GM13976 (cell line): ENCODE data around the gene HBM.
"Not testable (repeated sequence)": the region's sequence is repeated elsewhere in the genome, so short reads cannot be mapped to it uniquely, and the experiment has no call there.

Source experiments
- DNase-seq: peaks from one replicate; pipeline ENCODE4 v3.0.0; 2012; ENCODE audit warnings: low spot score
- in situ Hi-C: fragments of 300-500 bp; cut with MboI; formaldehyde crosslinking; loops from one replicate; pipeline ENCODE4 v1.12.0; 2022; ENCODE audit warnings: low sequenced_read_pairs, mixed read lengths, inconsistent platforms; ENCODE audit not compliant: unreplicated experiment
- TF ChIP-seq, protein P1 (sequence below): IDR thresholded peaks from 2 replicates; pipeline ENCODE4 v1.5.1; 2012; ENCODE audit warnings: borderline replicate concordance, mild to moderate bottlenecking; ENCODE audit not compliant: insufficient read depth; ENCODE audit errors: extremely low read depth, missing control alignments, control extremely low read depth

HBM gene

DNA sequence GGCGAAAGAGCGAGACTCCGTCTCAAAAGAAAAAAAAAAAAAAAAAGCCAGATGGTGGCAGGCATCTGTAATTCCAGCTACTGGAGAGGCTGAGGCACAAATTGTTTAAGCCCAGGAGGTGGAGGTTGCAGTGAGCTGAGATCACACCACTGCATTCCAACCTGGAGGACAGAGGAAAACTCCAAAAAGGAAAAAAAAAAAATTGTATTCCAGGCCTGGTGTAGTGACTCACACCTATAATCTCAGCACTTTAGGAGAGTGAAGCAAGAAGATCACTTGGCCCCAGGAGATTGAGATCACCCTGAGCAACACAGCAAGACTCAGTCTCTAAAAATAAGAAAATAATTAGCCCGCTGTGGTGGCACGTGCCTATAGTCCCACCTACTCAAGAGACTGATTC, 34.6 kb downstream of the HBM start:
- no peak for DNase-seq
- TF ChIP-seq, protein P1, sequence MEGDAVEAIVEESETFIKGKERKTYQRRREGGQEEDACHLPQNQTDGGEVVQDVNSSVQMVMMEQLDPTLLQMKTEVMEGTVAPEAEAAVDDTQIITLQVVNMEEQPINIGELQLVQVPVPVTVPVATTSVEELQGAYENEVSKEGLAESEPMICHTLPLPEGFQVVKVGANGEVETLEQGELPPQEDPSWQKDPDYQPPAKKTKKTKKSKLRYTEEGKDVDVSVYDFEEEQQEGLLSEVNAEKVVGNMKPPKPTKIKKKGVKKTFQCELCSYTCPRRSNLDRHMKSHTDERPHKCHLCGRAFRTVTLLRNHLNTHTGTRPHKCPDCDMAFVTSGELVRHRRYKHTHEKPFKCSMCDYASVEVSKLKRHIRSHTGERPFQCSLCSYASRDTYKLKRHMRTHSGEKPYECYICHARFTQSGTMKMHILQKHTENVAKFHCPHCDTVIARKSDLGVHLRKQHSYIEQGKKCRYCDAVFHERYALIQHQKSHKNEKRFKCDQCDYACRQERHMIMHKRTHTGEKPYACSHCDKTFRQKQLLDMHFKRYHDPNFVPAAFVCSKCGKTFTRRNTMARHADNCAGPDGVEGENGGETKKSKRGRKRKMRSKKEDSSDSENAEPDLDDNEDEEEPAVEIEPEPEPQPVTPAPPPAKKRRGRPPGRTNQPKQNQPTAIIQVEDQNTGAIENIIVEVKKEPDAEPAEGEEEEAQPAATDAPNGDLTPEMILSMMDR, result no peak
- in situ Hi-C loops, result no loop called here

DNA sequence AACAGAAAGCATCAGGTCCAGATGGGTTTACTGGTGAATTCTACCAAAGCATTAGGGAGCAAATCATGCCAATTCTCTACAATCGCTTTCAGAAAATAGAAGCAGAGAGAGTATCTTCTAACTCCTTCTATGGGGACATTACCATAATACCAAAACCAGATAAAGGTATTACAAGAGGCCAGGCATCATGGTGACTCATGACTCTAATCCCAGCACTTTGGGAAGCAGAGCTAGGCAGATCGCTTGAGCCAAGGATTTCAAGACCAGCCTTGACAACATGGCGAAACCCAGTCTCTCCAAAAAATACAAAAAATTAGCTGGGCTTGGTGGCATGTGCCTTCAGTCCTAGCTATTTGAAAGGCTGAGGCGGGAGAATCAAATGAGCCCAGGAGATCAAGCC, 37.5 kb downstream of the HBM start:
- in situ Hi-C loops, result no loop called here
- DNase-seq, result no peak
- TF ChIP-seq, protein P1, result no peak

DNA sequence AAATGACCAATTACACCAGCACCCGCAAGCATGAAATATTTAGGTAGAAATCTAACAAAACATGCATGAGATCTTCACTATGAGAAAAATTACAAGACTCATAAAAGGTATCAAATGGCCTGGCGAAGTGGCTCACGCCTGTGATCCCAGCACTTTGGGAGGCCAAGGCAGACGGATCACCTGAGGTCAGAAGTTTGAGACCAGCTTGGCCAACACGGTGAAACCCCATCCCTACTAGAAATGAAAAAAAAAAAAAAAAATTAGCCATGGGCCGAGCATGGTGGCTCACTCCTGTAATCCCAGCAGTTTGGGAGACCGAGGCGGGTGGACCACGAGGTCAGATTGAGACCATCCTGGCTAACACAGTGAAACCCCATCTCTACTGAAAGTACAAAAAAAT, 38.3 kb downstream of the HBM start:
- in situ Hi-C loops, DNase-seq: not testable (repeated sequence)

DNA sequence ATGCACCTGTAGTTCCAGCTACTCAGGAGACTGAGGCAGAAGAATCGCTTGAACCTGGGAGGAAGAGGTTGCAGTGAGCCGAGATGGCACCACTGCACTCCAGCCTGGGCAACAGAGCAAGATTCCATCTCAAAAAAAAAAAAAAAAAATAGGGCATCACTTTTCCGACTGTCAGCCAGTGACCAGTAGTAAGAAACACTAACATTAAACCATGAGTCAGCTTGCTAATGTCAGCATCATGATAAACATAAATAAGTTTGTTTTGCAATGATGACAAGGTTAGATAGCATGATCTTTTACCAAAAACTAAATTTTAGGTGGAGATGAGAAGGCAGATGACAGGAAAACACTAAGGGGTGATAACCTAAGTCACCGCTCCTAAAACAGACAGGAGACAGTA, 43.6 kb downstream of the HBM start:
- in situ Hi-C loops, DNase-seq: not testable (repeated sequence)

DNA sequence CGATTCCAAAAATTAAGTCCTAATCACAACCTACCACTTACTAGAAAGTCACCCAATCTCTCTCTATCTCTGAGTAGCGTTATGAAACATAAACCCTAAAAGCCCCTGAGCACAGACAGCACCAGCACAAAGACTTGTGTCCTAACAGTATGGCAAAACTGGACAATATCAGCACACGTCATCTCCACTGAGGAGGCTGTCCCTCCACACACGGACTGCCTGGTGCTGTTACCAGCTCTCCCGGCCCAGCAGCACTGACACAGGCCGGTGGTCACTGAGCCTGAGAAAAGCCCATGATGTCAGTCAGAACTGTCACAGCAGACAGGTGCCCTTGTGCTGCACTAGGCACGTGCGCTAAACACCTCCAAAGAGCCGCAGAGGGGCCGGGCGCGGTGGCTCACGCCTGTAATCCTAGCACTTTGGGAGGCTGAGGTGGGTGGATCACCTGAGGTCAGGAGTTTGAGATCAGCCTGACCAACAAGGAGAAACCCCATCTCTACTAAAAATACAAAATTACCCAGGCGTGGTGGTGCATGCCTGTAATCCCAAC, 45.9 kb downstream of the HBM start:
- in situ Hi-C loops, DNase-seq: not testable (repeated sequence)

DNA sequence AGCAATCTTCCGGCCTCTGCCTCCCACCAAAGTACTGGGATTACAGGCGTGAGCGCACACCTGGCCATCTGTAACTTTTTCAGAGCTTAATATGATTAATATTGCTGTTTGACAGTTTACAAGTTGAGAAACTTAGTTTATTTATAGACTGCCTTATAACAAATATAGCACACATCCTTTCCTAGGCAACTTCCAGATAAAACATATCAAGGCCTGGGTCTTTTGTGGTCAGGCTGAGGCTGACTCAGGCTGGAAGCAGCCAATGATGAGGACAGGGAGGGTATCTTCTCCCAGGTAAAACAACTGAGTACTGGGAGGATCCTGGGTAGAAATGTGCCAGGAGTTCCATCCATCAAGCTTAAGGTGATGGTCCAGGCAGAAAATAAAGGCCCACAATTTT, 47.2 kb downstream of the HBM start:
- in situ Hi-C loops, result no loop called here

More for the DNA sequence above, 47.2 kb downstream of the HBM start:
- DNase-seq, result no peak
- TF ChIP-seq, protein P1, result no peak
